Kidney (tissue), 14 donors: ENCODE data around the gene SLC35F1. TPM values are rescaled to one million over a fixed set of nuclear protein-coding genes. Genes with fewer than 3 reads are reported as not detected.

Experiments
- DNase-seq, 5 donors: peaks; one replicate each; pipeline ENCODE4 v3.0.0-alpha.2; 2013 to 2020
- FAIRE-seq: peaks from 2 replicates; lab custom pipeline; 2012; peaks lifted over from hg19 to GRCh38; lab: Jason Lieb, UNC
- H3K27ac ChIP-seq, 2 donors: one replicate each; pipeline ENCODE4 v1.7.0; 2013; ENCODE audit warnings: low read depth in 2 of 2, low read length in 2 of 2, inconsistent platforms in 1 of 2
- H3K27me3 ChIP-seq: one replicate; pipeline ENCODE4 v1.7.1; 2013; ENCODE audit warnings: low read length, inconsistent platforms; ENCODE audit not compliant: control insufficient read depth, insufficient read depth
- H3K36me3 ChIP-seq, 3 donors: one replicate each; pipeline versions ENCODE4 v1.7.0 to v1.7.1; 2013; ENCODE audit warnings: low read length in 3 of 3, control low read depth in 1 of 3, inconsistent platforms in 1 of 3; ENCODE audit not compliant: insufficient read depth in 3 of 3, control insufficient read depth in 2 of 3
- H3K4me1 ChIP-seq, 3 donors: one replicate each; pipeline versions ENCODE4 v1.7.0 to v1.7.1; 2013; ENCODE audit warnings: low read length in 3 of 3, inconsistent platforms in 1 of 3, low read depth in 1 of 3; ENCODE audit not compliant: control insufficient read depth in 2 of 3, insufficient read depth in 2 of 3
- H3K4me3 ChIP-seq, 3 donors: one replicate each; pipeline versions ENCODE4 v1.7.0 to v1.8.1; 2013; ENCODE audit warnings: low read length in 3 of 3, control low read depth in 1 of 3, inconsistent platforms in 1 of 3
- H3K9ac ChIP-seq, 3 donors: one replicate each; pipeline versions ENCODE4 v1.7.0 to v1.7.1; 2013; ENCODE audit warnings: low read length in 3 of 3, control low read depth in 1 of 3, inconsistent platforms in 1 of 3
- H3K9me3 ChIP-seq, 3 donors: one replicate each; pipeline versions ENCODE4 v1.7.0 to v1.7.1; 2013; ENCODE audit warnings: low read length in 3 of 3, control low read depth in 1 of 3, inconsistent platforms in 1 of 3; ENCODE audit not compliant: control insufficient read depth in 2 of 3, insufficient read depth in 1 of 3
- CTCF ChIP-seq: IDR thresholded peaks from 3 replicates; pipeline ENCODE4 v1.5.1; 2012; ENCODE audit warnings: mild to moderate bottlenecking, moderate library complexity, borderline replicate concordance; ENCODE audit not compliant: insufficient read depth; ENCODE audit errors: extremely low read depth
- intact Hi-C: fragments of 100-400 bp; cut with DNase I; formaldehyde crosslinking; loops from one replicate; pipeline ENCODE4 v1.11.1; 2022
- polyA plus RNA-seq: library from polyadenylated mRNA; stranded (reverse); fragments of 350-450 nt; fragmentation: Illumina TruSeq; extraction: RNeasy Lipid Tissue Mini Kit (QIAGEN cat#74804); gene quantifications from one replicate; pipeline ENCODE4 v1.2.3, GENCODE V29; 2014; ENCODE audit warnings: low read depth, low replicate concordance; ENCODE audit not compliant: insufficient read depth
- total RNA-seq: library from RNA; stranded (reverse); fragmentation: NEBNext Ultra II Directional; extraction: Animal tissue kit (Norgen Biotek cat#: 25700); gene quantifications from one replicate; pipeline ENCODE4 v1.2.1, GENCODE V29; 2021
- donor health status: control.
- donor health status: control.
- donor health status: control.
- donor health status: control.
- donor health status: control.
- donor health status: DM: yes; HTN: yes; CAD: no.
- donor health status: Normal renal cell carcinoma (clear cell type).

The SLC35F1 gene
- total and polyA plus RNA-seq, 2 donors from 2014 or later: 0.28 to 0.63 TPM

GRCh38 chr6:118101831-118102345 is 194.8 kb downstream of the SLC35F1 start:
- Histone ChIP-seq H3K4me1 (peaks cover 0 to 4% (median 0%) of the 10 kb centered on the region in 3 donors), H3K9ac (no peak overlapping the region), H3K9me3 (no peaks in the 10 kb centered on the region), H3K27ac (no peak overlapping the region), H3K27me3 (no peaks in the 10 kb centered on the region), H3K36me3 (no peaks in the 10 kb centered on the region), H3K4me3 (no peak overlapping the region)
- intact Hi-C loops: no loop called here
- no peak for FAIRE-seq
- DNase-seq: peak in 3 of 5 donors; percentile 17 to 41 (median 22)
- TF ChIP-seq CTCF: no peak

GRCh38 chr6:118102401-118102800 is 195.3 kb downstream of the SLC35F1 start:
- Histone ChIP-seq H3K9ac (no peak overlapping the region), H3K27ac (no peak overlapping the region), H3K9me3 (no peaks in the 10 kb centered on the region), H3K36me3 (no peaks in the 10 kb centered on the region), H3K27me3 (no peaks in the 10 kb centered on the region), H3K4me3 (no peak overlapping the region), H3K4me1 (peaks cover 0 to 4% (median 0%) of the 10 kb centered on the region in 3 donors)
- no peak for TF ChIP-seq CTCF
- no peak for DNase-seq
- FAIRE-seq: no peak
- intact Hi-C loops: no loop called here

GRCh38 chr6:118103381-118104146 is 196.5 kb downstream of the SLC35F1 start:
- Histone ChIP-seq H3K4me3 (no peak overlapping the region), H3K36me3 (no peaks in the 10 kb centered on the region), H3K9ac (no peak overlapping the region), H3K4me1 (peaks cover 0 to 4% (median 0%) of the 10 kb centered on the region in 3 donors), H3K9me3 (no peaks in the 10 kb centered on the region), H3K27me3 (no peaks in the 10 kb centered on the region), H3K27ac (no peak overlapping the region)
- no peak for TF ChIP-seq CTCF
- no peak for DNase-seq
- intact Hi-C loops: no loop called here
- no peak for FAIRE-seq
